ENCODE results near the gene BLOC1S5.

- no peak for TF ChIP-seq RAD21 (IDR thresholded peaks at IDR 0.05 in 1 of 2, conservative IDR thresholded peaks at IDR 0.05 in 1 of 2; ENCODE audit: low read depth in 2 of 2, low read length in 2 of 2)
- TF ChIP-seq EZH2 (IDR thresholded peaks at IDR 0.05; ENCODE audit: low read depth, low read length, severe bottlenecking): no peak
- no peak for TF ChIP-seq YY1 (IDR thresholded peaks at IDR 0.05; ENCODE audit: low read depth, low read length)
- no peak for TF ChIP-seq USF2 (IDR thresholded peaks at IDR 0.05; ENCODE audit: low read length)
These were observed 22.1 kb downstream of the BLOC1S5 start for GRCh38 chr6:8041913-8042583.
